ENCODE results near the gene CHIA. TPM values are rescaled to one million over a fixed set of nuclear protein-coding genes. Genes with fewer than 3 reads are reported as not detected.

Gene CHIA
- total RNA-seq, 4 donors from 2014 or later = 2.6 to 3.6 TPM; not detected in 2

- TF ChIP-seq, protein P1, sequence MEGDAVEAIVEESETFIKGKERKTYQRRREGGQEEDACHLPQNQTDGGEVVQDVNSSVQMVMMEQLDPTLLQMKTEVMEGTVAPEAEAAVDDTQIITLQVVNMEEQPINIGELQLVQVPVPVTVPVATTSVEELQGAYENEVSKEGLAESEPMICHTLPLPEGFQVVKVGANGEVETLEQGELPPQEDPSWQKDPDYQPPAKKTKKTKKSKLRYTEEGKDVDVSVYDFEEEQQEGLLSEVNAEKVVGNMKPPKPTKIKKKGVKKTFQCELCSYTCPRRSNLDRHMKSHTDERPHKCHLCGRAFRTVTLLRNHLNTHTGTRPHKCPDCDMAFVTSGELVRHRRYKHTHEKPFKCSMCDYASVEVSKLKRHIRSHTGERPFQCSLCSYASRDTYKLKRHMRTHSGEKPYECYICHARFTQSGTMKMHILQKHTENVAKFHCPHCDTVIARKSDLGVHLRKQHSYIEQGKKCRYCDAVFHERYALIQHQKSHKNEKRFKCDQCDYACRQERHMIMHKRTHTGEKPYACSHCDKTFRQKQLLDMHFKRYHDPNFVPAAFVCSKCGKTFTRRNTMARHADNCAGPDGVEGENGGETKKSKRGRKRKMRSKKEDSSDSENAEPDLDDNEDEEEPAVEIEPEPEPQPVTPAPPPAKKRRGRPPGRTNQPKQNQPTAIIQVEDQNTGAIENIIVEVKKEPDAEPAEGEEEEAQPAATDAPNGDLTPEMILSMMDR (IDR thresholded peaks at IDR 0.05; ENCODE audit: low read depth) = no peak
Measured at GRCh38 chr1:111369177-111369576, 78.5 kb downstream of the CHIA start.

- TF ChIP-seq, protein P1 (IDR thresholded peaks at IDR 0.05; ENCODE audit: low read depth) = no peak
Measured at GRCh38 chr1:111369645-111370044, 79.0 kb downstream of the CHIA start.

Small RNA genes lying within 50 kb of the gene (small RNA-seq; reads per million reads assigned to genes)
- not detected for gene AL356387.2

Other genes starting within 250 kb of the CHIA start
- gene DRAM2, start 150.8 kb upstream of the CHIA start, total RNA-seq = 100 to 1,000 TPM in 3 of 4 donors, 10 to 100 TPM in 1; 78.2 to 173 (median 123) TPM
- gene CEPT1, start 150.6 kb upstream of the CHIA start, total RNA-seq = 10 to 100 TPM; 60.5 to 78.0 (median 72.8) TPM
- gene DENND2D, start 90.2 kb upstream of the CHIA start, total RNA-seq = 10 to 100 TPM; 30.2 to 61.2 (median 39.2) TPM
- 100 to 1,000 TPM in 1 of 4 donors, 10 to 100 TPM in 3; 10.9 to 173 (median 21.3) TPM for gene CHI3L2, start 63.1 kb upstream of the CHIA start, total RNA-seq
- 10 to 100 TPM in 1 of 4 donors, 1 to 10 TPM in 2, under 1 TPM in 1; 0.49 to 11.5 (median 4.9) TPM for gene OVGP1, start 136.9 kb downstream of the CHIA start, total RNA-seq
- 10 to 100 TPM; 18.5 to 37.3 (median 21.6) TPM for gene WDR77, start 158.4 kb downstream of the CHIA start, total RNA-seq
- gene ATP5PB, start 158.6 kb downstream of the CHIA start, total RNA-seq = 100 to 1,000 TPM; 114 to 272 (median 152) TPM
- 100 to 1,000 TPM in 1 of 4 donors, 10 to 100 TPM in 3; 21.1 to 172 (median 73.5) TPM for gene C1orf162, start 183.1 kb downstream of the CHIA start, total RNA-seq
- 10 to 100 TPM; 11.5 to 51.3 (median 23.3) TPM for gene ADORA3, start 212.8 kb downstream of the CHIA start, total RNA-seq
- 10 to 100 TPM in 1 of 4 donors, 1 to 10 TPM in 3; 1.9 to 34.7 (median 9.4) TPM for gene TMIGD3, start 212.8 kb downstream of the CHIA start, total RNA-seq

All from subcutaneous adipose tissue (tissue), 4 donors.